K562 (cell line): Measurements from ENCODE around the gene DNAJC8. TPM values are rescaled to one million over a fixed set of nuclear protein-coding genes. Genes with fewer than 3 reads are reported as not detected.

Source experiments
- CXXC5 ChIP-seq: fragments of 250-450 bp; sonication (Bioruptor Pico); IDR thresholded peaks from 2 replicates; pipeline ENCODE4 v1.8.0; 2022; ENCODE audit warnings: inconsistent platforms, mild to moderate bottlenecking, moderate library complexity
- ETV6 ChIP-seq, 3 experiments: fragments of 150-350 bp in 1 of 3; sonication (generic) in 1 of 3; formaldehyde crosslinking in 1 of 3; IDR thresholded peaks; 2 replicates each; pipeline versions ENCODE4 v1.6.1 to v1.8.0; 2014 to 2022; ENCODE audit warnings: borderline replicate concordance in 2 of 3, low read depth in 2 of 3, antibody characterized with exemption in 1 of 3, low read length in 1 of 3, mild to moderate bottlenecking in 1 of 3, missing genetic modification reagents in 1 of 3
- HDAC3 ChIP-seq: fragments of 450-650 bp; IDR thresholded peaks from 2 replicates; pipeline ENCODE4 v1.6.1; 2018; ENCODE audit warnings: borderline replicate concordance, mild to moderate bottlenecking, moderate library complexity; ENCODE audit not compliant: partially characterized antibody
- KAT7 ChIP-seq: sonication (generic); formaldehyde crosslinking; IDR thresholded peaks from 2 replicates; pipeline ENCODE4 v1.8.0; 2022; ENCODE audit warnings: missing genetic modification reagents, mild to moderate bottlenecking, borderline replicate concordance
- KLF13 ChIP-seq: fragments of 450-650 bp; IDR thresholded peaks from 2 replicates; pipeline ENCODE4 v1.6.1; 2016; ENCODE audit warnings: missing genetic modification characterization, low read depth, mild to moderate bottlenecking, missing compliant biosample characterization, moderate library complexity, borderline replicate concordance
- MAFK ChIP-seq: IDR thresholded peaks from 2 replicates; pipeline ENCODE4 v1.6.1; 2011; ENCODE audit warnings: low read length, improper control_type of control experiment
- NFE2L1 ChIP-seq: fragments of 450-650 bp; IDR thresholded peaks from 2 replicates; pipeline ENCODE4 v1.6.1; 2016; ENCODE audit warnings: missing genetic modification characterization, low read depth, mild to moderate bottlenecking, missing compliant biosample characterization, moderate library complexity, borderline replicate concordance
- NFIX ChIP-seq: fragments of 250-450 bp; sonication (Bioruptor Pico); IDR thresholded peaks from 2 replicates; pipeline ENCODE4 v1.4.0; 2020; ENCODE audit warnings: low read depth, mild to moderate bottlenecking, moderate library complexity
- PML ChIP-seq: IDR thresholded peaks from 2 replicates; pipeline ENCODE4 v1.6.1; 2012; ENCODE audit warnings: low read length, inconsistent platforms
- SIN3B ChIP-seq: fragments of 450-650 bp; IDR thresholded peaks from 2 replicates; pipeline ENCODE4 v1.6.1; 2017; ENCODE audit warnings: low read depth, mild to moderate bottlenecking, moderate library complexity
- SRF ChIP-seq, 2 experiments: fragments of 250-450, 450-650 bp in 1 of 2; sonication (Bioruptor Pico) in 1 of 2; sonication (generic) in 1 of 2; formaldehyde crosslinking; IDR thresholded peaks; 2 replicates each; pipeline versions ENCODE4 v1.5.0 to v1.5.1; 2020 to 2022; ENCODE audit warnings: mild to moderate bottlenecking in 1 of 2, missing genetic modification reagents in 1 of 2
- SRSF3 ChIP-seq: fragments of 200-400 bp; formaldehyde crosslinking; IDR thresholded peaks from 2 replicates; pipeline ENCODE4 v1.6.1; 2016; ENCODE audit warnings: mild to moderate bottlenecking, low read length, moderate library complexity; ENCODE audit not compliant: insufficient read depth
- TGIF2 ChIP-seq: sonication (generic); formaldehyde crosslinking; IDR thresholded peaks from 2 replicates; pipeline ENCODE4 v1.8.1; 2022; ENCODE audit warnings: mild to moderate bottlenecking, missing genetic modification reagents, moderate library complexity
- YY1 ChIP-seq, 3 experiments: IDR thresholded peaks; 2 replicates each; pipeline ENCODE4 v1.6.1; 2011; ENCODE audit warnings: low read length in 2 of 3, mild to moderate bottlenecking in 2 of 3, moderate library complexity in 2 of 3, borderline replicate concordance in 1 of 3, control low read depth in 1 of 3, low read depth in 1 of 3; ENCODE audit not compliant: insufficient read depth in 3 of 3, insufficient replicate concordance in 2 of 3, control insufficient read depth in 1 of 3, insufficient read length in 1 of 3; ENCODE audit errors: extremely low read depth in 1 of 3
- ZEB2 ChIP-seq: fragments of 450-650 bp; IDR thresholded peaks from 2 replicates; pipeline ENCODE4 v1.6.1; 2016
- ZKSCAN3 ChIP-seq: fragments of 250-450 bp; sonication (Bioruptor Pico); IDR thresholded peaks from 2 replicates; pipeline ENCODE4 v1.4.0; 2020
- ZNF766 ChIP-seq: fragments of 200-800 bp; sonication (Bioruptor generic); conservative IDR thresholded peaks from 2 replicates; pipeline ENCODE4 v1.6.1; 2016; ENCODE audit warnings: missing genetic modification characterization, missing compliant biosample characterization
- polyA plus RNA-seq, 8 experiments: library from polyadenylated mRNA; depleted of rRNA in 4 of 8; stranded (reverse) in 5 of 8; unstranded in 3 of 8; fragments of >200 nt; fragmentation: Nextera tagmentation in 2 of 8; fragmentation: Illumina TruSeq in 1 of 8; extraction: Ambion mirVana in 2 of 8; extraction: Trizol in 1 of 8; gene quantifications; 2 replicates each; pipeline versions ENCODE4 v1.2.1 to v1.2.3, GENCODE V29; 2011 to 2014; ENCODE audit warnings: inconsistent platforms in 1 of 8, missing spikeins in 1 of 8
- total RNA-seq, 7 experiments: library from RNA; depleted of rRNA in 6 of 7; stranded (reverse); fragments of >200 nt in 6 of 7; fragmentation: Illumina TruSeq in 2 of 7; extraction: Trizol in 2 of 7; gene quantifications; 2 replicates each; pipeline versions ENCODE4 v1.2.1 to v1.2.3, GENCODE V29; 2011 to 2021; ENCODE audit warnings: low replicate concordance in 1 of 7
- TF ChIP-seq, protein P1 (sequence below): fragments of 250-450 bp; sonication (Bioruptor Pico); IDR thresholded peaks from 2 replicates; pipeline ENCODE4 v1.9.0; 2021; ENCODE audit warnings: mild to moderate bottlenecking, inconsistent platforms
- TF ChIP-seq, protein P2 (sequence below): sonication (generic); formaldehyde crosslinking; IDR thresholded peaks from 2 replicates; pipeline ENCODE4 v1.5.0; 2020; ENCODE audit warnings: missing genetic modification reagents
- TF ChIP-seq, protein P3 (sequence below): fragments of 450-650 bp; IDR thresholded peaks from 2 replicates; pipeline ENCODE4 v1.6.1; 2016; ENCODE audit warnings: low read depth, mild to moderate bottlenecking, moderate library complexity

Gene DNAJC8
- total and polyA plus RNA-seq, 9 of the 15 experiments (the other 6 are each of a cell fraction or from before 2014, with no cell fraction given): 143 to 508 (median 209) TPM

DNA sequence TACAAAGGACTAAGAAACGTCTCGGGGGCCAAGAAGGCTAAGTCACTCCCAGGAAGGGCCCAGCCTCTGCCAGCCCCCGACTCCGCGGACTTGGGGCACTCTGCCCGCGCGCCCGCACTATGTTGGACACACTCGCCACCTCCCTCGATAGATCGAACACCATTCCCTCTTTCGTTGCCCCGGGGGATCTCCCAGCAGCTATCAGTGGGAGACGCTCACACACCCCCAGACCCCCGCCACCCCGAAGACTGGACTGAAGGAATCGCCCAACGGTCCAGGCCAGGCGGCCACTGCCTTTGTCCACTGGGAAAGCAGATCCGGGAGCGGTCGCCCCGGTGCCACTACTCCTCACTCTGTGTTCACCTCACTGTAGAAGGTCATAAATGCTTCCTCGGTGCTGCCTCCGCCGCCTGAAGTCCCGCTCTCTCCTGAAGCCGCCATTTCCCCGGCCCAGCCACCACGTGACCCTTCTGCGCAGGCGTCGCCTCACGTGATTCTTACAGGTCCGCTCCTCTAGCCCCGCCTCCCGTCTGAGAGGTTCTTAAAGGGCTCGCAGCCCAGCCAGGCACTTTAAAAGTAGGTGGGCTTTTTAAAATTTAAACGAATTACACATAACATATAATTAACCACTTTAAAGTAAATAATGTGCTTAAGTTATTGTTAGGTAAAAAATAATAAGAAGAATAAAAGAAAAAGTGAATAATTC, at the start of gene DNAJC8 (continued):
- TF ChIP-seq SIN3B: peak; percentile 99
- no peak for TF ChIP-seq NFE2L1 (tag)
- TF ChIP-seq ZKSCAN3 (CRISPR knock-in tag): no peak
- TF ChIP-seq TGIF2 (CRISPR knock-in tag): no peak; the same call in 1 of the 2 replicates
- TF ChIP-seq ZEB2: peak; percentile 57; the same call in 1 of the 2 replicates
- peak; percentile 99 for TF ChIP-seq CXXC5
- TF ChIP-seq YY1 (IDR thresholded peaks at IDR 0.05; ENCODE audit: borderline replicate concordance in 1 of 3, control insufficient read depth in 1 of 3, extremely low read depth in 1 of 3, insufficient read depth in 3 of 3, insufficient read length in 1 of 3, insufficient replicate concordance in 2 of 3, low read depth in 1 of 3, low read length in 2 of 3): peak; percentile 84 to 99 (median 97)
- no peak for TF ChIP-seq SRF (CRISPR knock-in tag; IDR thresholded peaks at IDR 0.05)
- TF ChIP-seq NFIX (CRISPR knock-in tag): no peak
- peak; percentile 82 for TF ChIP-seq PML
- TF ChIP-seq MAFK: 0 out of 2 replicates have a peak, but pooled peaks have one; percentile 2
- TF ChIP-seq HDAC3: no peak
- 0 out of 2 replicates have a peak, but pooled peaks have one; percentile 67 for TF ChIP-seq ZNF766 (CRISPR knock-in tag)
- TF ChIP-seq, protein P1, sequence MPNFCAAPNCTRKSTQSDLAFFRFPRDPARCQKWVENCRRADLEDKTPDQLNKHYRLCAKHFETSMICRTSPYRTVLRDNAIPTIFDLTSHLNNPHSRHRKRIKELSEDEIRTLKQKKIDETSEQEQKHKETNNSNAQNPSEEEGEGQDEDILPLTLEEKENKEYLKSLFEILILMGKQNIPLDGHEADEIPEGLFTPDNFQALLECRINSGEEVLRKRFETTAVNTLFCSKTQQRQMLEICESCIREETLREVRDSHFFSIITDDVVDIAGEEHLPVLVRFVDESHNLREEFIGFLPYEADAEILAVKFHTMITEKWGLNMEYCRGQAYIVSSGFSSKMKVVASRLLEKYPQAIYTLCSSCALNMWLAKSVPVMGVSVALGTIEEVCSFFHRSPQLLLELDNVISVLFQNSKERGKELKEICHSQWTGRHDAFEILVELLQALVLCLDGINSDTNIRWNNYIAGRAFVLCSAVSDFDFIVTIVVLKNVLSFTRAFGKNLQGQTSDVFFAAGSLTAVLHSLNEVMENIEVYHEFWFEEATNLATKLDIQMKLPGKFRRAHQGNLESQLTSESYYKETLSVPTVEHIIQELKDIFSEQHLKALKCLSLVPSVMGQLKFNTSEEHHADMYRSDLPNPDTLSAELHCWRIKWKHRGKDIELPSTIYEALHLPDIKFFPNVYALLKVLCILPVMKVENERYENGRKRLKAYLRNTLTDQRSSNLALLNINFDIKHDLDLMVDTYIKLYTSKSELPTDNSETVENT (CRISPR knock-in tag): peak; percentile 81; the same call in 1 of the 2 replicates
- TF ChIP-seq SRSF3: no peak
- no peak for TF ChIP-seq ETV6 (IDR thresholded peaks at IDR 0.05; ENCODE audit: borderline replicate concordance in 1 of 2, low read depth in 2 of 2, low read length in 1 of 2)
- TF ChIP-seq ETV6 (CRISPR knock-in tag; IDR thresholded peaks at IDR 0.05; ENCODE audit: borderline replicate concordance): 0 out of 2 replicates have a peak, but pooled peaks have one; percentile 63
- TF ChIP-seq, protein P2, sequence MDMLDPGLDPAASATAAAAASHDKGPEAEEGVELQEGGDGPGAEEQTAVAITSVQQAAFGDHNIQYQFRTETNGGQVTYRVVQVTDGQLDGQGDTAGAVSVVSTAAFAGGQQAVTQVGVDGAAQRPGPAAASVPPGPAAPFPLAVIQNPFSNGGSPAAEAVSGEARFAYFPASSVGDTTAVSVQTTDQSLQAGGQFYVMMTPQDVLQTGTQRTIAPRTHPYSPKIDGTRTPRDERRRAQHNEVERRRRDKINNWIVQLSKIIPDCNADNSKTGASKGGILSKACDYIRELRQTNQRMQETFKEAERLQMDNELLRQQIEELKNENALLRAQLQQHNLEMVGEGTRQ (CRISPR knock-in tag): peak; percentile 100
- TF ChIP-seq, protein P3, sequence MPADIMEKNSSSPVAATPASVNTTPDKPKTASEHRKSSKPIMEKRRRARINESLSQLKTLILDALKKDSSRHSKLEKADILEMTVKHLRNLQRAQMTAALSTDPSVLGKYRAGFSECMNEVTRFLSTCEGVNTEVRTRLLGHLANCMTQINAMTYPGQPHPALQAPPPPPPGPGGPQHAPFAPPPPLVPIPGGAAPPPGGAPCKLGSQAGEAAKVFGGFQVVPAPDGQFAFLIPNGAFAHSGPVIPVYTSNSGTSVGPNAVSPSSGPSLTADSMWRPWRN: 0 out of 2 replicates have a peak, but pooled peaks have one; percentile 38
- TF ChIP-seq KAT7 (CRISPR knock-in tag): peak; percentile 94; the same call in 1 of the 2 replicates
- peak; percentile 53; the same call in 1 of the 2 replicates for TF ChIP-seq KLF13
